Lung (tissue), 12 donors: ENCODE measurements around the gene VTI1A. TPM values are rescaled to one million over a fixed set of nuclear protein-coding genes. Genes with fewer than 3 reads are reported as not detected.

Experiments used
- ATAC-seq: fragments of 200-7000 bp; cut with Tn5 transposase; one replicate; pipeline ENCODE4 v1.9.1; 2020; ENCODE audit warnings: moderate number of reproducible peaks; ENCODE audit not compliant: insufficient read depth, low FRiP score
- DNase-seq, 3 donors: peaks; one replicate each; pipeline ENCODE4 v3.0.0-alpha.2; 2013 to 2017
- H3K27ac ChIP-seq, 2 donors: one replicate each; pipeline ENCODE4 v1.5.1; 2013; ENCODE audit warnings: mild to moderate bottlenecking in 2 of 2, moderate library complexity in 2 of 2, control low read depth in 1 of 2, inconsistent platforms in 1 of 2, low read depth in 1 of 2, low read length in 1 of 2
- H3K27me3 ChIP-seq, 3 donors: one replicate each; pipeline ENCODE4 v1.5.1; 2013; ENCODE audit warnings: low read length in 2 of 3; ENCODE audit not compliant: control insufficient read depth in 3 of 3, insufficient read depth in 3 of 3
- H3K36me3 ChIP-seq, 4 donors: one replicate each; pipeline ENCODE4 v1.5.1; 2013; ENCODE audit warnings: low read length in 4 of 4, mild to moderate bottlenecking in 1 of 4, moderate library complexity in 1 of 4; ENCODE audit not compliant: control insufficient read depth in 4 of 4, insufficient read depth in 4 of 4
- H3K4me1 ChIP-seq, 5 donors: one replicate each; pipeline ENCODE4 v1.5.1; 2013; ENCODE audit warnings: low read length in 5 of 5, mild to moderate bottlenecking in 2 of 5, moderate library complexity in 1 of 5; ENCODE audit not compliant: control insufficient read depth in 5 of 5, insufficient read depth in 5 of 5
- H3K4me3 ChIP-seq: one replicate; pipeline ENCODE4 v1.5.1; 2013; ENCODE audit warnings: mild to moderate bottlenecking, control low read depth, moderate library complexity
- H3K9ac ChIP-seq, 2 donors: one replicate each; pipeline ENCODE4 v1.5.1; 2013; ENCODE audit warnings: low read length in 2 of 2, control low read depth in 1 of 2; ENCODE audit not compliant: insufficient read depth in 1 of 2
- H3K9me3 ChIP-seq, 4 donors: one replicate each; pipeline ENCODE4 v1.5.1; 2013; ENCODE audit warnings: low read length in 3 of 4, mild to moderate bottlenecking in 1 of 4, moderate library complexity in 1 of 4; ENCODE audit not compliant: control insufficient read depth in 4 of 4, insufficient read depth in 3 of 4
- CTCF ChIP-seq: IDR thresholded peaks from 2 replicates; pipeline ENCODE4 v1.5.1; 2012; ENCODE audit warnings: mild to moderate bottlenecking; ENCODE audit errors: control extremely low read depth, extremely low read depth
- WGBS, 2 donors: extraction: QIAGEN DNeasy Blood & Tissue Kit; methylation state at CpG; one replicate each; pipeline ENCODE4 v1.1.7; 2013; 5-methylcytosine and 5-hydroxymethylcytosine counted together
- polyA plus RNA-seq, 2 donors: library from polyadenylated mRNA; stranded (reverse); fragments of 200-250 nt; gene quantifications; one replicate each; pipeline ENCODE4 v1.2.1, GENCODE V29; 2013
- total RNA-seq, 2 donors: library from RNA; depleted of rRNA in 1 of 2; stranded (reverse); fragments of >200 nt in 1 of 2; gene quantifications; one replicate each; pipeline ENCODE4 v1.2.1, GENCODE V29; 2014 to 2021
- donor health status: control.
- donor health status: control.
- donor health status: Bipolar disorder and iron deficiency.
- donor health status: healthy.
- donor health status: DM: yes; HTN: yes; CAD: no.

Gene VTI1A
- total and polyA plus RNA-seq, 4 donors: 9.2 to 48.2 (median 28.4) TPM

GRCh38 chr10:112481602-112482001, 34.6 kb downstream of the VTI1A start:
- Histone ChIP-seq H3K27ac (no peak overlapping the region), H3K36me3 (no peaks in the 10 kb centered on the region), H3K4me1 (peaks cover 0 to 18% (median 0%) of the 10 kb centered on the region in 5 donors), H3K27me3 (no peaks in the 10 kb centered on the region), H3K9me3 (no peaks in the 10 kb centered on the region), H3K4me3 (no peak overlapping the region), H3K9ac (no peak overlapping the region)
- TF ChIP-seq CTCF: no peak
- WGBS, 2 donors: 88 to 92% methylated on average over 3 of the region's 3 CpGs
- DNase-seq (peak; percentile 45 to 90 (median 89)), ATAC-seq (no peak)

- no peak overlapping the region for H3K27ac ChIP-seq
- H3K4me1 ChIP-seq: peaks cover 0 to 24% (median 1%) of the 10 kb centered on the region in 5 donors
- no peaks in the 10 kb centered on the region for H3K9me3 ChIP-seq
- no peaks in the 10 kb centered on the region for H3K36me3 ChIP-seq
- 95 to 98% methylated on average over 2 of the region's 2 CpGs for WGBS, 2 donors
- no peak overlapping the region for H3K4me3 ChIP-seq
- DNase-seq (no peak), ATAC-seq (no peak)
- H3K27me3 ChIP-seq: no peaks in the 10 kb centered on the region
- no peak overlapping the region for H3K9ac ChIP-seq
- TF ChIP-seq CTCF: no peak
Observed at GRCh38 chr10:112484399-112484798, 37.4 kb downstream of the VTI1A start.

- no peak for ATAC-seq
- no peak for DNase-seq
- peaks cover 0 to 32% (median 6%) of the 10 kb centered on the region in 5 donors for H3K4me1 ChIP-seq
- no peak overlapping the region for H3K4me3 ChIP-seq
- no peaks in the 10 kb centered on the region for H3K27me3 ChIP-seq
- H3K27ac ChIP-seq: no peak overlapping the region
- no peak overlapping the region for H3K9ac ChIP-seq
- H3K36me3 ChIP-seq: no peaks in the 10 kb centered on the region
- no peak for TF ChIP-seq CTCF
- H3K9me3 ChIP-seq: no peaks in the 10 kb centered on the region
Observed at GRCh38 chr10:112487964-112488363, 40.9 kb downstream of the VTI1A start.

- DNase-seq (peak; percentile 90 to 95 (median 94)), ATAC-seq (no peak)
- no peaks in the 10 kb centered on the region for H3K36me3 ChIP-seq
- no peak overlapping the region for H3K27ac ChIP-seq
- no peak overlapping the region for H3K9ac ChIP-seq
- 34 to 57% methylated on average over 2 of the region's 2 CpGs for WGBS, 2 donors
- no peak for TF ChIP-seq CTCF
- no peaks in the 10 kb centered on the region for H3K9me3 ChIP-seq
- H3K27me3 ChIP-seq: no peaks in the 10 kb centered on the region
- peaks cover 0 to 28% (median 6%) of the 10 kb centered on the region in 5 donors for H3K4me1 ChIP-seq
- H3K4me3 ChIP-seq: no peak overlapping the region
Observed at GRCh38 chr10:112490545-112490944, 43.5 kb downstream of the VTI1A start.
